Ectodermal cell (in vitro differentiated cells): ENCODE measurements around the gene NEK9.
A peak's percentile ranks its signal among the peaks of the same experiment; 100 is the strongest.

Source experiments
- H3K27ac ChIP-seq: 2 replicates; pipeline ENCODE4 v1.7.0; 2013; ENCODE audit warnings: mild to moderate bottlenecking, low read depth, low read length; ENCODE audit not compliant: insufficient read depth, poor library complexity, severe bottlenecking
- H3K27me3 ChIP-seq: 2 replicates; pipeline ENCODE4 v1.7.0; 2013; ENCODE audit warnings: mild to moderate bottlenecking, low read length; ENCODE audit not compliant: insufficient read depth, control insufficient read depth, poor library complexity, severe bottlenecking
- H3K36me3 ChIP-seq: one replicate; pipeline ENCODE4 v1.7.0; 2013; ENCODE audit warnings: low read length; ENCODE audit not compliant: control insufficient read depth, insufficient read depth
- H3K4me1 ChIP-seq: one replicate; pipeline ENCODE4 v1.7.0; 2013; ENCODE audit warnings: low read length; ENCODE audit not compliant: control insufficient read depth, insufficient read depth
- H3K4me3 ChIP-seq: 2 replicates; pipeline ENCODE4 v1.7.0; 2013; ENCODE audit warnings: low read depth, low read length, control low read depth; ENCODE audit not compliant: insufficient read depth
- H3K9me3 ChIP-seq: 2 replicates; pipeline ENCODE4 v1.7.0; 2013; ENCODE audit warnings: mild to moderate bottlenecking, low read length, moderate library complexity; ENCODE audit not compliant: control insufficient read depth
- WGBS, 2 experiments: methylation state at CpG; one replicate each; pipeline ENCODE4 v1.1.7; 2013; ENCODE audit warnings: missing lambda C conversion rate in 2 of 2; 5-methylcytosine and 5-hydroxymethylcytosine counted together

The NEK9 gene

DNA sequence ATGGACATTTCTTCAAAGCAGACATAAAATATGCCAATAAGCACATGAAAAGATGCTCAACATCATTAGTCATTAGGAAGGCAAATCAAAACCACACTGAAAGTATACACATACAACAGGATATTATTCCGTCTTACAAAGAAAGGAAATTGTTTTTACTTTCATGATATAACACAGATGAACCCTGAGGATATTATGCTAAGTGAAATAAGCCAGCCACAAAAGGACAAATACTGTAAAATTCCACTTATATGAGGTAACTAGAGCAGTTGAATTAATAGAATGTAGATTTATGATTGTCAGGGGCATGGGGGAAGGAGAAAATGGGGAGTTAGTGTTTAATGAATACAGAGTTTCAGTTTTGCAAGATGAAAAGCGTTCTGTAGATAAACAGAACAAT lies 67.2 kb downstream of the NEK9 start:
- H3K4me3 ChIP-seq = no peak overlapping the region
- no peak overlapping the region for H3K27ac ChIP-seq
- H3K4me1 ChIP-seq = no peaks in the 10 kb centered on the region
- H3K9me3 ChIP-seq = no peaks in the 10 kb centered on the region
- peaks cover 3% of the 10 kb centered on the region for H3K36me3 ChIP-seq
- H3K27me3 ChIP-seq = no peaks in the 10 kb centered on the region
- WGBS, 2 experiments = 97 to 100% methylated on average over 2 of the region's 2 CpGs

DNA sequence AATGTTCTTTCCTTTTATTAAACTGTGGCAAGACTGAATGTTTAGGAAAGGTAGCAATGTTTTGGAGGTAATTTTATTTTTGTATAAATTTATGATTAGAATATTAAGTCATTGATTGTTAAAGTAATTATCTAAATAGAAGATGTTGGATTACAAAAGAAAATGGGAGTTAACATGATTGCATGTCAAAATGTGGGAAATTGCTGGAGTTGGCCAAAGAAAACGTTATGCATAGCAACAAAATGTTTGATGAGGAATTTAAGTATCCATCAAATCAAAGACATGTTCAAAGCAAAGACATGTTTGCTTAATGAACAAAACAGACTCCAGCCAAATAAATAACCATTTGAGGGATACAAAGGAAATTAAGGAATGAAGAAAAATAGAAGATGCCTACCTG lies 72.4 kb downstream of the NEK9 start:
- Histone ChIP-seq H3K4me1 (no peaks in the 10 kb centered on the region), H3K4me3 (no peak overlapping the region), H3K27ac (no peak overlapping the region), H3K36me3 (no peaks in the 10 kb centered on the region), H3K9me3 (no peaks in the 10 kb centered on the region), H3K27me3 (no peaks in the 10 kb centered on the region)
- WGBS, 2 experiments = 91 to 100% methylated on average over 1 of the region's 1 CpG

DNA sequence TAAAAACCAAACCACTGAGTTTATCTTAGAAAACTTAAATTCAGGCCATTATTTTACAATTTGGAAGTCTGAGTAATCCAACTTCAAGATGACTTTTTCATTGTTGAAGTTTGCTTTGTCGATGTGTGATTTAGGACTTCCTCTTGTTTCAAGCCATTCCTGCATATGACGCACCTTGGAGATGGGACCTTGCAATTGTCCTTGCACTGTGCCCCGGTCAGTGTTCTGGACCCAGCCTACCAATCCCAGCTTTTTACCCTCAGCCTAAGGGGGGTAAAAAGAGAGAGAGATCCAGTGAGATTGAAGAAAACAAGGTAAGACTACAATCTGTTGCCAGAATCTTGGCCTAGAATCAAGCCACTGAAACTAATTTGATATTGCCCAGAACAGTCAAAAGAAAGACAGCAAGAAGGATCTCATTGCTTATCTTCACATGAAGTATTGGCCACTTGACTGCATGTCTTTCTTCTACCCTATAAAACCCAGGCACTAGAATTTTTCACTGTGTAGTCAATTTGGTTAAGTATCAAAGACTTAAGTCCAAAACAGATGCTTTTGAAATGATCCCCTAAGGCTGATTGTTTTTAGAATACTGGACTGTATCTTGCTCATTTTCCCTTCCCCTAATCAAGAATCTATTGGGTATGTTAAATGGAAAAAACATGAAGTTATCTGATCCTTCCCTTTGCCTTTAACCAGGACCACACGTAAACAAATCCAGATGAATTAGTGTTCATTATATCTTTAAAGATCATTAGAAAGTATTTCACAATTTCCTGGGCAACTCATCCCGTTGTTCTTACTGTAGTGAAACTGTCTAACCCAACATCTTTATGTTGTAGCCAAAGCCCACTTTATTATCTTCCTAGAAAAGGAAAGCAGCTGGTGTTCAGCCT lies 73.2 kb downstream of the NEK9 start:
- WGBS, 2 experiments = 92 to 93% methylated on average over 4 of the region's 5 CpGs
- H3K27ac ChIP-seq = no peak overlapping the region
- H3K9me3 ChIP-seq = no peaks in the 10 kb centered on the region
- no peaks in the 10 kb centered on the region for H3K27me3 ChIP-seq
- H3K4me1 ChIP-seq = no peaks in the 10 kb centered on the region
- H3K4me3 ChIP-seq = no peak overlapping the region
- H3K36me3 ChIP-seq = no peaks in the 10 kb centered on the region

DNA sequence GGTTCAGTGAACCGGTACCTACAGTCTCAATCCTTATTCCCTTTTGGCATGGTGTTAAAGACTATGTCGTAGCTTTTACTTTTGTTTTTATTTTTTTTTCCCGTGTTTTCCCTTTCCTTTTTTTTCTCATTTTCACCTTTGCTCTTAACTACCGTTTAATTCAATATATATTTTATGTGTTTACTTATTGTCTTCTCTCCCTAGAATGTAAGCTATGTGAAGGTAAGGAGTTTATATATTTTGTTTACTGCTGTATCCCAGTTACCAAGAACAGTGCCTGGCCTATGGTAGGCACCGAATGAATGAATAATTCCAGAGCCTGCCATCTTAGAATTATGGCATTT lies 75.3 kb downstream of the NEK9 start:
- no peaks in the 10 kb centered on the region for H3K36me3 ChIP-seq
- no peak overlapping the region for H3K27ac ChIP-seq
- WGBS, 2 experiments = 26 to 34% methylated on average over 3 to 4 of the region's 5 CpGs
- peak overlapping the region; percentile 53 for H3K4me3 ChIP-seq
- H3K4me1 ChIP-seq = no peaks in the 10 kb centered on the region
- H3K9me3 ChIP-seq = no peaks in the 10 kb centered on the region
- no peaks in the 10 kb centered on the region for H3K27me3 ChIP-seq

DNA sequence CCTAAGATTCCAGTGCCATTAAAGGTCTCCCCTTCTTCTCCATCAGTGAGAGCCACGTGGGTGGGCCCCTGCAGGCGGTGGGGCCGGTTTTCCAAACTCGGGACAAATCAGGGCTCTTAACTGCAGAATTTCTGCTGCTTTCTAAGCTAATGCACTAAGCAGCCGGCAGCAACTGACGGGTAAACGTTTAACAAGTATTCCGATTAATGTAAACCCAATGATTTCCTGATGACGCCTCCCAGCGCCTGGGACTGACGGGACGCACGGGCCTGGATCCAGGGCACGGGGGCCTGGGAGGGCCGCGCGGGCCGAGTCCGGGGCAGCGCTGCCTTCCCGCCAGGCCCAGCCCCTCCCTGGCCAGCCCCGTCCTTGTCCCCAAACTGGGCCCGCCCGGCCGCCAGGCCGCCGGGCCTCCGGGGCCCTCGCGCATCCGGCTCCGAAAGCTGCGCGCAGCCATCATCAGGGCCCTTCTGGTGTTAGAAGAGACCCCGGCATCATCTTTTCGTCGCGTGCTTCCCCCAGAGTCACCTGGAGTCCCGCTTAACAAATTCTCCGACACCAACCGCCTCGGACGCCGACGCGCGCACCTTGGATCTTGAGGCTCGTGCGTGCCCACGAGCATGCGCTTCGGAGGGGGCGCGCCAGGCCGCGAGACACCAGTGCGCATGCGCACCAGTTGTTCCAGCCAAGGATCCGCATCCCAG lies 75.8 kb downstream of the NEK9 start, which contains the start of gene MLH3:
Gene MLH3 (minus strand): TSS at position 616 of the 704 bp plus-strand sequence. CDS start 1,812 bp downstream, outside the sequence.
- Histone ChIP-seq H3K4me3 (peak within 1 kb of the TSS; percentile 53), H3K27me3 (no peaks in the 10 kb centered on the region), H3K27ac (peak within 1 kb of the TSS; percentile 75), H3K4me1 (no peaks in the 10 kb centered on the region), H3K36me3 (no peaks in the 10 kb centered on the region), H3K9me3 (no peaks in the 10 kb centered on the region)
- 3% methylated on average over 59 of the region's 59 CpGs for WGBS, 2 experiments

DNA sequence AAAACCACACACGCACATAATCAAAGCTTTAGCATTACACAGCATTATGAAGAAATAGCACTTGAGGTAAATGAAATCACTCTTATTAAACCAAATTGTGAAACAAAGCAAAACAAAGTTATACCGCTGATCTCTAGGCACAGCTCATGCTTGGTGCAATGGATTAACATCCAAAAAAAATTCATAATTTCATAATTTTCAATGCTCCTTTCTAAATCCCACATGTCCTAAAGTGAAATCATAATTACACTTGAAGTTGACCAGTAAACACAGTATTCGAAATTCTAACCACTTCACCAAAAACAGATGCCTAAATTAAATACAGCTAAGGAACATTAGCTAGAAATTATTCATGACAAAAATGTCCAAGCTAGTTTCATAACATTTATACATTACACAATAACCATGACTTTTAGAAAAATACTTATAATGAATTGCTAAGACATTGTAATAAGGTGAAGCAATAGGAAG lies 77.1 kb downstream of the NEK9 start:
- H3K9me3 ChIP-seq = no peaks in the 10 kb centered on the region
- H3K27me3 ChIP-seq = no peaks in the 10 kb centered on the region
- H3K4me1 ChIP-seq = no peaks in the 10 kb centered on the region
- H3K4me3 ChIP-seq = no peak overlapping the region
- WGBS, 2 experiments = 91 to 97% methylated on average over 3 of the region's 3 CpGs
- no peaks in the 10 kb centered on the region for H3K36me3 ChIP-seq
- no peak overlapping the region for H3K27ac ChIP-seq

DNA sequence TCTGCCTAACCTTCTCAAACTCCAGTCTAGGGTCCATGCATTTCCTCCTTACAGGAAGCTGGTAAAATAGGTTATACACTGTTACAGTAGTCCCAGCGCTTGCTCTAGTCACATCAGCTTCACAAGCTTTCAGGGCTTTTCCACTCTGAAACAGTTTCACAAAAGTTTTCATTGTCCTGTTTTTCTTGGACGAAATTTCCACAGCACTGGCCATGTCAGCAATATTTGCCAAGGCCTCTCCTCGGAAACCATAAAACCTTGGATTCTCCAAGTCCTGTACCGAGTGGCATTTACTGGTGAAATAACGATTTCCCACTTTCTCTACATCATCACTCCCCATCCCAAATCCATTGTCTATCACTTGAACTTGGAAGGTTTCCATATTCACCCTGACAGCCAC lies 77.7 kb downstream of the NEK9 start:
- 94 to 95% methylated on average over 5 of the region's 5 CpGs for WGBS, 2 experiments

DNA sequence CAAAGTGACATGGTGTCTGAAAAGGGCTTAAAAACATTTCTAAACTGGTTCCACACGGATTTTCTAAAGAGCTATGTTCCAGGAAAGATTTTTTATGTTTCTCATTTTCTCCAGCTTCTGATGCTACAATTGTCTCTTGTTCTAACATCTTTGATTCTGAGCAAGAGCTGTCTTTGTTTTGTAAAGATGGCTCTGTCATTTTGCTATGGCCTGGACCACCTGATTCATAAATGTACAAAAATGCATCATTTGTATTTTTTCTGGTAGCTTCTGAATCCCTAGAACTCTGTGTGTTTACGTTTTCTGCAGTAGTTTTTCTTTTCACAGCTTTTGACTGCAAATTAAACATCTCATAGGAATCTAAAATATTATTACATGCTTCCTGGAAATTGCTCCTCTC lies 78.7 kb downstream of the NEK9 start:
- WGBS, 2 experiments = 84 to 91% methylated on average over 2 of the region's 2 CpGs
- H3K27me3 ChIP-seq = no peaks in the 10 kb centered on the region
- no peak overlapping the region for H3K4me3 ChIP-seq
- H3K9me3 ChIP-seq = no peaks in the 10 kb centered on the region
- no peaks in the 10 kb centered on the region for H3K36me3 ChIP-seq
- H3K27ac ChIP-seq = no peak overlapping the region
- H3K4me1 ChIP-seq = no peaks in the 10 kb centered on the region

More for the DNA sequence above, 77.7 kb downstream of the NEK9 start:
- no peak overlapping the region for H3K27ac ChIP-seq
- H3K36me3 ChIP-seq = no peaks in the 10 kb centered on the region
- no peak overlapping the region for H3K4me3 ChIP-seq
- no peaks in the 10 kb centered on the region for H3K9me3 ChIP-seq
- no peaks in the 10 kb centered on the region for H3K4me1 ChIP-seq
- H3K27me3 ChIP-seq = no peaks in the 10 kb centered on the region

DNA sequence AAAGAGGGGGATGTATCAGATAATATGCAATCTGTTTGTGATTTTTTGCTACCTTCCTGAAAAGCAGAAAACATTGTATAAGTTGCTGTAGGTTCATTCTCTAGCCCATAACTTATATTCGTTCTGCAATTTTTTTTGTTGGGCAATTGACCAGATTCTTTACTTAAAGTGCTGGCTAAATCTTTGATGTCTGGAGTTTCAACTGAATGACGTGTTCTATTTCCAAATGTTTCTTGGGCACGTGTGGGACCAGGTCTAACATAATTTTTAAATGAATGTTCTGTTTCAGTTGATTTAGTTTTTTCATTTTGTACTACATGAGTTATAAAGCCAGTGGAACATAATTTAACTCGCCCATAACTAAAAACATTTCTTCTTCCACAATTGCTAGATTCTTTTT lies 79.3 kb downstream of the NEK9 start:
- no peaks in the 10 kb centered on the region for H3K36me3 ChIP-seq
- 94% methylated on average over 4 of the region's 4 CpGs for WGBS, 2 experiments
- H3K27me3 ChIP-seq = no peaks in the 10 kb centered on the region
- H3K27ac ChIP-seq = no peak overlapping the region
- H3K4me3 ChIP-seq = no peak overlapping the region
- no peaks in the 10 kb centered on the region for H3K9me3 ChIP-seq
- no peaks in the 10 kb centered on the region for H3K4me1 ChIP-seq

DNA sequence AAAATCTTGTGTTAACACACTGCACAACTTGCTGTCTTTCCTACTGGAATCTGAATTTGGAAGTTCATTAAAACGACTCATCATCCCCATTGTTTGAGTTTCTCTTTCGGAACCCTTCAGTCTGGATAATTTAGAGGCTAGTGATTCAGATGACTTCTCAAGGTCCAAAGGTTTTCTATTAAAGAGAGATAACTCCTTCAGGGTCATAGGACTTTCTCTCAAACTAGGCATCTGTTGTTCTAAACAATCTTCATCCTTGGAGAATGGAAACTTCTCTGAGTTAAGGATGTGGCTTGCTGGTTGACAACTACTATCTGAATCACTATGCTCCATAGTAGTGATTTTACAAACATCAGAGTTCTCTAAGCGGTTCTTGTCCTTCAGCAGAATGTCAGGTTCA lies 79.9 kb downstream of the NEK9 start:
- Histone ChIP-seq H3K36me3 (no peaks in the 10 kb centered on the region), H3K9me3 (no peaks in the 10 kb centered on the region), H3K4me1 (no peaks in the 10 kb centered on the region), H3K4me3 (no peak overlapping the region), H3K27ac (no peak overlapping the region), H3K27me3 (no peaks in the 10 kb centered on the region)
- WGBS, 2 experiments = 95 to 97% methylated on average over 3 of the region's 3 CpGs
